ENCODE data around the gene TRIM15. TPM values are rescaled to one million over a fixed set of nuclear protein-coding genes. Genes with fewer than 3 reads are reported as not detected.

The TRIM15 gene
- total RNA-seq, 2 experiments from 2014 or later: 0.63 to 1.6 TPM

DNA sequence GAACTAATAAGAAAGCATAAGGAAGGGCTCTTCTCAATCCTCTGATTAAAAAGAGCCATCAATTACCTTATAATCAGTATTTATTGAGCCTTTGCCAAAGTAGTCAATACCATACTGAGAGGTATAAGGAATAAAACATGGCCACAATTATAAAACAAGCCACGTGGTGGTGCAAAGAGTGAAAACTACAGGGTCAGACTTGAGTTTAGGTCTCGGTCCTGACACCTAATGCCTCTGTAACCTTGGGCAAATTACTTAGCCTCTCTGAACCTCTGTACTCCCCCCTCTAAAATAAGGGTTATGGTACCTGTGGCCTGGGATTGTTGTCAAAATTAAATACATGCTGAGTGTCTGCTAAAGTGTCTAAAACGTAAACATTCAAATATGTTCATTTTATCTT, 14.1 kb upstream of the TRIM15 start:
- no peak overlapping the region for H3K4me3 Mint-ChIP-seq
- CTCF ChIA-PET: interaction anchor here (11.3 kb wide), 1 partner anchor 18 kb away, joined by 65 read pairs; no protein-coding TSS in a partner anchor
- H3K4me1 Mint-ChIP-seq (ENCODE audit: low read depth): peaks cover 4% of the 10 kb centered on the region
- peaks cover 31% of the 10 kb centered on the region for H3K27me3 Mint-ChIP-seq
- POLR2A ChIA-PET: no interaction called here
- H3K27ac Mint-ChIP-seq: no peak overlapping the region
- intact Hi-C loops (cut with micrococcal nuclease): no loop called here
- no peak for DNase-seq
- no peaks in the 10 kb centered on the region for H3K9me3 Mint-ChIP-seq
- H3K36me3 Mint-ChIP-seq: no peaks in the 10 kb centered on the region

DNA sequence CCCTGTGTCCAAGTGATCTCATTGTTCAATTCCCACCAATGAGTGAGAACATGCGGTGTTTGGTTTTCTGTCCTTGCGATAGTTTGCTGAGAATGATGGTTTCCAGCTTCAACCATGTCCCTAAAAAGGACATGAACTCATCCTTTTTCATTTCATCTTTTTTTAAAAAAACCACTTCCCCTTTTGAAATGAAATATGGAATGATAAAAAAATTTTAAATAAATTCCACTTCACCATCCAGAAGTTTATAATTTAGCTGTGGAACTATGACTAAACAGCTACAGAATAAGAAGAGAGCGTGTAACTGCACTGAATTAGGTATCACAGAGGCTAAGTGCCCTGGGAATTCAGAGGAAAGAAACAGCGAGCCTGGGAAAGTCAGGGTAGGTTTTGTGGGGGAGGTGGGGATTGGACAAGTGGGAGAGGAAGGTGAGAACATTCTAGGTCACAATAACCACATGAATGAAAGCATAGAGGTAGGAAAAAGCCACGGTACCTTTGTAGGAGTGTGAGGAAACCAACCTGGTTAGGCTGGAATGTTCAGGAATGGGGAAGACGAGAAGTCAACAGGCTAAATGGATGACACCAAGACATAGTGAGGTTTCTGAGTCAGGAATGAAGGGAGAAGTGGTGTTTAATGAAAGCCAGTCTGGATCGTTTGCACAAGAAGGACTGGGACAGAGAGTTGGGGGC, 13.3 kb upstream of the TRIM15 start:
- Mint-ChIP-seq H3K4me3 (no peak overlapping the region), H3K9me3 (no peaks in the 10 kb centered on the region), H3K27me3 (peaks cover 29% of the 10 kb centered on the region), H3K36me3 (no peaks in the 10 kb centered on the region), H3K4me1 (ENCODE audit: low read depth) (peaks cover 4% of the 10 kb centered on the region), H3K27ac (no peak overlapping the region)
- ChIA-PET POLR2A (no interaction called here), CTCF (interaction anchor here (11.3 kb wide), 1 partner anchor 19 kb away, joined by 65 read pairs; no protein-coding TSS in a partner anchor)
- intact Hi-C loops (cut with micrococcal nuclease): no loop called here
- DNase-seq: no peak

GRCh38 chr6:30150671-30151395, 12.5 kb upstream of the TRIM15 start:
- no peak overlapping the region for H3K4me3 Mint-ChIP-seq
- H3K27ac Mint-ChIP-seq: no peak overlapping the region
- peaks cover 4% of the 10 kb centered on the region for H3K4me1 Mint-ChIP-seq (ENCODE audit: low read depth)
- POLR2A ChIA-PET: no interaction called here
- H3K27me3 Mint-ChIP-seq: peaks cover 25% of the 10 kb centered on the region
- no peaks in the 10 kb centered on the region for H3K9me3 Mint-ChIP-seq
- intact Hi-C loops (cut with micrococcal nuclease): no loop called here
- CTCF ChIA-PET: interaction anchor here (1.1 to 11.3 kb wide), 2 partner anchors 20 to 34 kb away, joined by 3 to 65 read pairs; no protein-coding TSS in a partner anchor
- no peaks in the 10 kb centered on the region for H3K36me3 Mint-ChIP-seq
- DNase-seq: no peak

DNA sequence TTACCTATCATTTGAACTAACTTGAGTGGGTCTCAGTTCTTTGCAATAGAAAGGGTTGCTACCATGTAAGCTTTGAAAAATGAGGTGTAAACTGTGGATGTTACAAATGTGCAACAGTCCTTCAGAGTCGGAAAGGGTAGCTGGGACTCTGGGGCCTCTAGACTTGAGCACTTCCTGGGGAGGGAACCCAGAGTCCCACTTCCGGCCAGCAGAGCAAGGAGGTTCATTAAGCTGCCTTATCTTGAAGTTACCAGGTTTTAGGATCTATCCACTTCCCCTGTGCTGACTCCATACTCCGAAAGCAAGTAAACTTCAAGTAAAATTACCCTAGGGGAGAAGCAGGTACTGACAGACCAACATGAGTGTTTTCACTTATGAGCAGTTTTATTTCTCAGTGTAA, 11.8 kb upstream of the TRIM15 start:
- peaks cover 4% of the 10 kb centered on the region for H3K4me1 Mint-ChIP-seq (ENCODE audit: low read depth)
- no peaks in the 10 kb centered on the region for H3K9me3 Mint-ChIP-seq
- ChIA-PET POLR2A (no interaction called here), CTCF (interaction anchor here (1.1 to 11.3 kb wide), 2 partner anchors 21 to 34 kb away, joined by 3 to 65 read pairs; no protein-coding TSS in a partner anchor)
- no peak for DNase-seq
- H3K27me3 Mint-ChIP-seq: peaks cover 27% of the 10 kb centered on the region
- H3K4me3 Mint-ChIP-seq: no peak overlapping the region
- intact Hi-C loops (cut with micrococcal nuclease): no loop called here
- H3K36me3 Mint-ChIP-seq: no peaks in the 10 kb centered on the region
- no peak overlapping the region for H3K27ac Mint-ChIP-seq

GRCh38 chr6:30152016-30152673, 11.2 kb upstream of the TRIM15 start:
- CTCF ChIA-PET: interaction anchor here (1.1 to 11.3 kb wide), 2 partner anchors 21 to 35 kb away, joined by 3 to 65 read pairs; no protein-coding TSS in a partner anchor
- no peak overlapping the region for H3K27ac Mint-ChIP-seq
- POLR2A ChIA-PET: no interaction called here
- no peak for DNase-seq
- H3K36me3 Mint-ChIP-seq: no peaks in the 10 kb centered on the region
- H3K9me3 Mint-ChIP-seq: no peaks in the 10 kb centered on the region
- peaks cover 4% of the 10 kb centered on the region for H3K4me1 Mint-ChIP-seq (ENCODE audit: low read depth)
- H3K4me3 Mint-ChIP-seq: no peak overlapping the region
- intact Hi-C loops (cut with micrococcal nuclease): no loop called here
- H3K27me3 Mint-ChIP-seq: peaks cover 24% of the 10 kb centered on the region

DNA sequence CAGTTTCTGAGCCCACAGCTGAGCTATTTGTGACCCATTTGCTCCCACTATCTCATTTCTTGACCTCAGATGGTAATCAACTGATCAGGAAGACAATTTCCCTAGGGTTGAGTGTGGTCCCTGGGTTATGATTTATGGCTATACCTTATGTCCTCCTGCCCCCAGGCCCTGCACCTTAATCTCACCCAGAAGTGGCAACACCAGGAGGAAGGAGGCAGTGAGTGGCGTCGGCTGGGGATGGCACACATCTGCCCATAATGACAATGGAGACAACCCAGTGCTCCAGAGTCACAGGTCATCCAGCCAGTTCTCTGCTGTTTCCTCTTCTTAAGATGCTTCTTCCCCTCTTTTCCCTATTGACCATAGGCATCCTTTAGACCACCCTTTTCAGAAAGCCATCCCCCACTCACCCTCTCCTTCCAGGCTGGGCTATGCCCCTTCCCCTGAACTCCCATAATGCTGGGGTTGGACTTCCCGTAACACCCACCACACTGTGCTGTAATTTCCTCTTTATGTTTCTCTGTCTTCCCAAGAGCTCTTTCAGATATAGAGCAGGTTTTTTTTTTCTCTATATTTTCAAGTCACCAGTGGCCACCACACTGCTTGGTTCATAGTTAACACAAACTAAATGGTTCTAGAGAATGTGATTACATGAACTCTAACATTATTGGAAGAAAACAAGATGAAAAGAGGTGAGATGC, 10.3 kb upstream of the TRIM15 start:
- ChIA-PET POLR2A (interaction anchor here (0.5 kb wide), 1 partner anchor 34 kb away, joined by 3 read pairs; no protein-coding TSS in a partner anchor), CTCF (interaction anchor here (0.6 to 11.3 kb wide), 2 partner anchors 22 to 499 kb away, joined by 3 to 65 read pairs; no protein-coding TSS in a partner anchor)
- intact Hi-C loops (cut with micrococcal nuclease): no loop called here
- Mint-ChIP-seq H3K4me3 (no peak overlapping the region), H3K36me3 (no peaks in the 10 kb centered on the region), H3K4me1 (ENCODE audit: low read depth) (peaks cover 7% of the 10 kb centered on the region), H3K9me3 (no peaks in the 10 kb centered on the region), H3K27me3 (peaks cover 20% of the 10 kb centered on the region), H3K27ac (no peak overlapping the region)
- no peak for DNase-seq

GRCh38 chr6:30154061-30154460, 9.3 kb upstream of the TRIM15 start:
- no peak overlapping the region for H3K27ac Mint-ChIP-seq
- CTCF ChIA-PET: interaction anchor here (1.2 to 11.3 kb wide), 3 partner anchors 17 to 51 kb away, joined by 7 to 65 read pairs (median 7); no protein-coding TSS in a partner anchor
- peaks cover 17% of the 10 kb centered on the region for H3K4me1 Mint-ChIP-seq (ENCODE audit: low read depth)

GRCh38 chr6:30154709-30155519, 8.4 kb upstream of the TRIM15 start:
- Mint-ChIP-seq H3K36me3 (no peaks in the 10 kb centered on the region), H3K4me1 (ENCODE audit: low read depth) (peaks cover 22% of the 10 kb centered on the region), H3K9me3 (no peaks in the 10 kb centered on the region), H3K27ac (no peak overlapping the region), H3K4me3 (no peak overlapping the region), H3K27me3 (peaks cover 20% of the 10 kb centered on the region)
- no peak for DNase-seq
- ChIA-PET POLR2A (no interaction called here), CTCF (interaction anchor here (1.2 to 11.3 kb wide), 3 partner anchors 16 to 52 kb away, joined by 7 to 65 read pairs (median 7); no protein-coding TSS in a partner anchor)
- intact Hi-C loops (cut with micrococcal nuclease): no loop called here

More at GRCh38 chr6:30154061-30154460, 9.3 kb upstream of the TRIM15 start:
- Mint-ChIP-seq H3K9me3 (no peaks in the 10 kb centered on the region), H3K4me3 (no peak overlapping the region), H3K36me3 (no peaks in the 10 kb centered on the region), H3K27me3 (peaks cover 17% of the 10 kb centered on the region)
- intact Hi-C loops (cut with micrococcal nuclease): no loop called here
- POLR2A ChIA-PET: no interaction called here
- DNase-seq: no peak

DNA sequence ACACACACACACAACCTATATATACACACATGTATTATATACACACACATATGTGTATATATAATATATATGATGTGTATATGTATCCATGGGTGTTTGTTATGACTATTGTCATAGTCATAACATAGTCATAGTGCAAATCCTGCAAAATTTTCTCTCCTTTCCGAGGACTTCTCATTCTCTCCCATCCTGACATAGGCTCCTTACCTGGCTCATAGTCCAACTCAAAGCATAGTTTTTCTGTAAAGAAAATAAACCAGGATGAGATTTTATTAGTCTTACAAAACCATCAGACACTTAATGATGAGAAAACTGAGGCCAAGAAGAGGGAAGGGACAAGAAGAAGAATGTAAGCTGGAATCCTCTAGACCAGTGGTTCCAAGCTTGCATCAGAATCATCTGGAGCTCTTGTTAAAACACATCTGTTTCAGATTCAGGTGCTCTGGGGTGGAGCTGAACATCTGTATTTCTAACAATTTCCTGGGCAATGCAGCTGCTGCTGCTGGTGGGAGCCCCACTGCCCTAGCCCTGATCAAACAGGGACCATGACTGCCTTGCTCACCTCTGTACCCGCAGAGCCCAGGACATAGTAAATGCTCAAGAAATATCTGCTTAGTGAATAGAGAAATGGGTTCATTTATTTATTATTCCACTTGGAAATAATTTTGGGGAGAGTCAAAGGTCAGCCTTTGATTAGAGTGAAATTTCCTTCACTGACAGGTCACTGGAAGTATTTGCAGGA, 7.7 kb upstream of the TRIM15 start:
- DNase-seq: no peak
- no peak overlapping the region for H3K27ac Mint-ChIP-seq
- CTCF ChIA-PET: interaction anchor here (2.0 to 11.3 kb wide), 2 partner anchors 25 to 53 kb away, joined by 7 to 65 read pairs; no protein-coding TSS in a partner anchor
- H3K4me1 Mint-ChIP-seq (ENCODE audit: low read depth): peaks cover 23% of the 10 kb centered on the region
- no peaks in the 10 kb centered on the region for H3K36me3 Mint-ChIP-seq
- POLR2A ChIA-PET: no interaction called here
- no peaks in the 10 kb centered on the region for H3K9me3 Mint-ChIP-seq
- no peak overlapping the region for H3K4me3 Mint-ChIP-seq
- peaks cover 17% of the 10 kb centered on the region for H3K27me3 Mint-ChIP-seq
- intact Hi-C loops (cut with micrococcal nuclease): no loop called here

DNA sequence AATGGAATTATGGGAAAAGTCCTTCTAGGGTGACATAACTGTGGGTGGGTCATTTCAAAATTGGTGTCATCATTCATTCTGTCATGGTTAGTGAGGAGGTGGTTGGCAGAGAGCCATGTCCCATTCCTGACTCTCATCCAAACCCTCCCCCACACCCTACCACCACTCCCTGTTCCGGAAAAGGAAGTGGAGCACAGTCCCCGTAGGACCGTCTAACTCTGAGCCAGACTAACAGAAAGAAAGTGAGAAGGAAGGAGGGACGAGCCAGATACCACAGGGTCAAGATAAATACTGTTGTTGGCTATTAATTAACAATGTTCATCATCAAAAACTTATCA, 7.1 kb upstream of the TRIM15 start:
- intact Hi-C loops (cut with micrococcal nuclease): no loop called here
- CTCF ChIA-PET: interaction anchor here (11.3 kb wide), 1 partner anchor 25 kb away, joined by 65 read pairs; no protein-coding TSS in a partner anchor
- POLR2A ChIA-PET: no interaction called here
- H3K4me3 Mint-ChIP-seq: no peak overlapping the region
- H3K27ac Mint-ChIP-seq: no peak overlapping the region
- H3K27me3 Mint-ChIP-seq: peaks cover 17% of the 10 kb centered on the region
- H3K4me1 Mint-ChIP-seq (ENCODE audit: low read depth): peaks cover 23% of the 10 kb centered on the region
- H3K9me3 Mint-ChIP-seq: no peaks in the 10 kb centered on the region
- H3K36me3 Mint-ChIP-seq: no peaks in the 10 kb centered on the region
- no peak for DNase-seq

- CTCF ChIA-PET: no interaction called here
- Mint-ChIP-seq H3K27ac (no peak overlapping the region), H3K36me3 (no peaks in the 10 kb centered on the region), H3K4me1 (ENCODE audit: low read depth) (peaks cover 19% of the 10 kb centered on the region), H3K9me3 (no peaks in the 10 kb centered on the region), H3K4me3 (no peak overlapping the region), H3K27me3 (peaks cover 19% of the 10 kb centered on the region)
- intact Hi-C loops (cut with micrococcal nuclease): no loop called here
- DNase-seq: no peak
- POLR2A ChIA-PET: no interaction called here
These were observed 6.6 kb upstream of the TRIM15 start for GRCh38 chr6:30156774-30157173.
